ENCODE results near the gene SIX3. TPM values are rescaled to one million over a fixed set of nuclear protein-coding genes. Genes with fewer than 3 reads are reported as not detected.

Gene SIX3
- total RNA-seq, 2 donors from 2014 or later = 0.52 TPM; not detected in 1

- no peak for ATAC-seq
- Histone ChIP-seq H3K27ac (no peak overlapping the region), H3K27me3 (peaks cover 0 to 50% of the 10 kb centered on the region in 2 donors), H3K4me3 (no peak overlapping the region), H3K4me1 (peaks cover 67% of the 10 kb centered on the region), H3K36me3 (replicated peaks in 1 of 2; ENCODE audit: insufficient read depth in 1 of 2, low read depth in 2 of 2) (no peaks in the 10 kb centered on the region), H3K9me3 (no peaks in the 10 kb centered on the region)
- 8 to 9% methylated on average over 9 to 35 of the region's 35 CpGs for WGBS, 2 donors
- TF ChIP-seq CTCF (IDR thresholded peaks at IDR 0.05) (no peak), POLR2A (IDR thresholded peaks at IDR 0.05) (peak in 1 of 3 donors; percentile 9)
- no peak for DNase-seq
- intact Hi-C loops (cut with DNase I) = no loop called here
Measured at GRCh38 chr2:44937688-44938240, 3.7 kb upstream of the SIX3 start.

DNA sequence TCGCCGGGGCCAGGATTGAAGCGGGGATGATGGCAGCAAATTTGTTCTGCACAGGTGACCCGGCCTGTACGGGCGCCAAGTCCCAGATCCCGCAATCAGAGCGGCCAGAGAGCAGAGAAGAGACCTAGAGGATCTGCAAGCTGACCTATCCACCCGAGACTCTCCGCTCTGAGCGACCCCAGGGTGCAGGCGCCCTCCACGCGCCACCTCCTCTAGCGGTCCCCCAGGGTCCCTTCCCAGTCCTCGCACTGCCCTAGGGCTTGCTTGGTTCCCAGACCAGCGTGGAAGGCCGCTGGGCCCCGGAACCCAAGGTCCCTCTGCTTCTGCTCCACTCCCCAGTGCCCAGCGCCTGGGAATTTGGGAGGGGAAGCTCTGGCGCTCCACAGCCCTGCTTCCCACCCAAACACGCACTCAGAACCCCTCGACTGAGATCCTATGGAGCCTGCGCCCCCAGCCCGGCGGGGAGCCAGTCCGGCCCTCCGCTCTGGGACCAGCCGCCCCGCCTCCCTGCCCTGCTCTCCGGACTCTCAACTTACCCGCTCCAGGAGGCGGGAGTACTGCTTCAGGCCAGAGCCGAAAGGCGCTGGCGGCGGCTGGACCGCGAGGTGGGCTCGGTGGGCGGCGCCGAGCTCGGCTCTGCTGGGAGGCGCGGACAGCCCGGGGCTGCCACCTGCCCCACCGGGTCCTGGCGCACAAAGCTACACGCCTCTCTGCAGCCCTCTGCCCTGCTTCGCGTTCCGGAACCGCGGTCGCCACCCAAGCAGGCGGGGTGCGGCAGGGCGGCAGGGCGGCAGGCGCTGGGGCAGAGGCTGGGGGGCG lies 3.0 kb upstream of the SIX3 start:
- H3K27me3 ChIP-seq = peaks cover 0 to 54% of the 10 kb centered on the region in 2 donors
- 4 to 6% methylated on average over 7 to 62 of the region's 62 CpGs for WGBS, 2 donors
- no peak for TF ChIP-seq POLR2A (IDR thresholded peaks at IDR 0.05)
- TF ChIP-seq CTCF (IDR thresholded peaks at IDR 0.05) = no peak
- H3K9me3 ChIP-seq = no peaks in the 10 kb centered on the region
- peaks cover 63% of the 10 kb centered on the region for H3K4me1 ChIP-seq
- no peaks in the 10 kb centered on the region for H3K36me3 ChIP-seq (replicated peaks in 1 of 2; ENCODE audit: insufficient read depth in 1 of 2, low read depth in 2 of 2)
- ATAC-seq (peak; percentile 25), DNase-seq (no peak)
- no peak overlapping the region for H3K27ac ChIP-seq
- intact Hi-C loops (cut with DNase I) = no loop called here
- peak overlapping the region in 1 of 2 donors; percentile 2 for H3K4me3 ChIP-seq

DNA sequence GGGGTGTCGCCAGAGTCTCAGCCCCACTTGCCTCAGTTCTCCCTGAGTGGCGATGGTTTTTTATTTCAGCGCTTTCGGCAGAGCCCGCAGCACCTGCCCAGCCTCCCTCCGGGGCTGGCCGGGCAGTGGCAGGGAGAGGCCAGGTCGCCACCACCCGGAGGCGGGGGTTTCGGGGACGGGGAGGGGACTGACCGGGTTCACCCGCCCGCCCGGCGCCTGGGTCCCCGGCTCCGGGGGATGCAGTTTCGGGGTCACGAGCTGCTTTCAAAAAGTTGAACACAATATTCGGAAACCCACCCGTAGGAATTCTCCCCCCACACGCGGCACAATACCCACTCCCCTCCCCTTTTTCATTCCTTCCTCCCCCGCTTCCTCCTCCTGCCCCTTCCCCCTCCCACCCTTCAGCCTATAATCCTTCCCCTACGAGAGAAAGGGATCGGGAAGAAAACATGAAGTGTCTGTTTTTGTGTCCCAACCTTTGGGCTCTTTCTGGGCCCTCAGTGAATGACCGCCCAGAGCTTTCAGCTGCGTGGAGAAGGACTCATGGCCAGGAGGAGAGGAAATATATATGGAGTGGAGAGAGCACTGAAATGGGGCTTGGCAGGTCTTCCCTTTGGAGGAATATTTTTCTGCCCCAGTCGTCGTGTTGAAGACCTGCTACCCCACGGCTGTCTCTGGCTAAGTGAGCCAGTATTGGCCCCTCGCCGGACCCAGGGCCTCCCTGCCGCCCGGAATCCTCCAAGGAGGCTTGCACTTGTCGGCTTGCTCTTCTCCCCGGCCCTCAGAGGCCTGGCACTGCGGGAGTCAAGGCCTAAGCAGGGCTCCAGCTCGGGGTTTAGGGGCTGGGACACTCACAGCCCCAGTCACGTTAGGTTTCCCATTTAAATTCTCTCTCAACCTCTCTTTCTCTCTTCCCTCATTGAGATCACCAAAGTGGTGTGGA lies 2.1 kb upstream of the SIX3 start:
- WGBS, 2 donors = 20 to 22% methylated on average over 30 to 42 of the region's 42 CpGs
- DNase-seq (no peak), ATAC-seq (no peak)
- intact Hi-C loops (cut with DNase I) = no loop called here
- no peaks in the 10 kb centered on the region for H3K36me3 ChIP-seq (replicated peaks in 1 of 2; ENCODE audit: insufficient read depth in 1 of 2, low read depth in 2 of 2)
- peak overlapping the region in 1 of 2 donors; percentile 2 for H3K4me3 ChIP-seq
- TF ChIP-seq CTCF (IDR thresholded peaks at IDR 0.05) = no peak
- TF ChIP-seq POLR2A (IDR thresholded peaks at IDR 0.05) = no peak
- H3K27me3 ChIP-seq = peaks cover 0 to 56% of the 10 kb centered on the region in 2 donors
- H3K4me1 ChIP-seq = peaks cover 59% of the 10 kb centered on the region
- H3K27ac ChIP-seq = no peak overlapping the region
- H3K9me3 ChIP-seq = no peaks in the 10 kb centered on the region

- H3K27ac ChIP-seq = no peak overlapping the region
- H3K4me1 ChIP-seq = peaks cover 54% of the 10 kb centered on the region
- 59 to 70% methylated on average over 14 of the region's 14 CpGs for WGBS, 2 donors
- ATAC-seq (no peak), DNase-seq (no peak)
- no peaks in the 10 kb centered on the region for H3K9me3 ChIP-seq
- H3K4me3 ChIP-seq = no peak overlapping the region
- no peak for TF ChIP-seq POLR2A (IDR thresholded peaks at IDR 0.05)
- TF ChIP-seq CTCF (IDR thresholded peaks at IDR 0.05) = no peak
- peaks cover 0 to 59% of the 10 kb centered on the region in 2 donors for H3K27me3 ChIP-seq
- H3K36me3 ChIP-seq (replicated peaks in 1 of 2; ENCODE audit: insufficient read depth in 1 of 2, low read depth in 2 of 2) = no peaks in the 10 kb centered on the region
- intact Hi-C loops (cut with DNase I) = no loop called here
Measured at GRCh38 chr2:44940049-44940494, 1.4 kb upstream of the SIX3 start.

All from body of pancreas (tissue), 4 donors.